Peyer's patch (tissue), 4 donors: ENCODE measurements around the gene SASH1. TPM values are rescaled to one million over a fixed set of nuclear protein-coding genes. Genes with fewer than 3 reads are reported as not detected.
"Not testable (repeated sequence)": the region's sequence is repeated elsewhere in the genome, so short reads cannot be mapped to it uniquely, and the experiment has no call there.

Experiments
- DNase-seq, 3 donors: peaks; one replicate each; pipeline ENCODE4 v3.0.0-alpha.2; 2017 to 2019
- H3K27ac ChIP-seq, 4 donors: fragments of 200-600 bp; sonication (generic); one replicate each; pipeline ENCODE4 v1.5.1; 2016 to 2019
- H3K27me3 ChIP-seq, 2 donors: fragments of 200-600 bp; sonication (generic); one replicate each; pipeline ENCODE4 v1.5.1; 2019
- H3K36me3 ChIP-seq, 3 donors: fragments of 200-600 bp; sonication (generic); one replicate each; pipeline ENCODE4 v1.5.1; 2016 to 2019
- H3K4me1 ChIP-seq, 4 donors: fragments of 200-600 bp; sonication (generic); one replicate each; pipeline ENCODE4 v1.5.1; 2016 to 2019
- H3K4me3 ChIP-seq, 4 donors: fragments of 200-600 bp; sonication (generic); 1 replicate in 3 of 4; 2 replicates in 1 of 4; pipeline ENCODE4 v1.5.1; 2016 to 2019; ENCODE audit warnings: mild to moderate bottlenecking in 1 of 4
- H3K9me3 ChIP-seq, 4 donors: fragments of 200-600 bp; sonication (generic); one replicate each; pipeline ENCODE4 v1.5.1; 2016 to 2019; ENCODE audit warnings: mild to moderate bottlenecking in 1 of 4
- CTCF ChIP-seq, 6 experiments: fragments of 450-650 bp in 4 of 6; fragments of 200-600 bp in 2 of 6; sonication (generic) in 1 of 6; IDR thresholded peaks; one replicate each; pipeline ENCODE4 v1.5.1; 2017 to 2019; ENCODE audit warnings: antibody characterized with exemption in 6 of 6, mild to moderate bottlenecking in 3 of 6, moderate library complexity in 1 of 6
- POLR2A ChIP-seq, 2 donors: fragments of 450-650 bp; IDR thresholded peaks; one replicate each; pipeline ENCODE4 v1.5.1; 2017; ENCODE audit warnings: antibody characterized with exemption in 2 of 2, mild to moderate bottlenecking in 2 of 2, moderate library complexity in 2 of 2
- total RNA-seq, 4 donors: library from RNA; depleted of rRNA; stranded (reverse); fragments of >200 nt; gene quantifications; one replicate each; pipeline ENCODE4 v1.1.0, GENCODE V29; 2016

The SASH1 gene
- total RNA-seq, 4 donors from 2014 or later: 17.2 to 141 (median 38.1) TPM

- no peak for TF ChIP-seq CTCF (IDR thresholded peaks at IDR 0.05)
- no peak for TF ChIP-seq POLR2A (IDR thresholded peaks at IDR 0.05)
- Histone ChIP-seq H3K27ac (no peak overlapping the region), H3K36me3 (no peaks in the 10 kb centered on the region), H3K4me3 (no peak overlapping the region), H3K27me3 (no peaks in the 10 kb centered on the region), H3K4me1 (peaks cover 0 to 7% (median 0%) of the 10 kb centered on the region in 4 donors), H3K9me3 (no peaks in the 10 kb centered on the region)
- no peak for DNase-seq
Observed at GRCh38 chr6:148348335-148348734, 5.7 kb downstream of the SASH1 start.

GRCh38 chr6:148348778-148349177, 6.1 kb downstream of the SASH1 start:
- DNase-seq: no peak
- Histone ChIP-seq H3K27ac (no peak overlapping the region), H3K4me1 (peaks cover 0 to 7% (median 0%) of the 10 kb centered on the region in 4 donors), H3K4me3 (no peak overlapping the region), H3K36me3 (no peaks in the 10 kb centered on the region), H3K9me3 (no peaks in the 10 kb centered on the region), H3K27me3 (no peaks in the 10 kb centered on the region)
- no peak for TF ChIP-seq POLR2A (IDR thresholded peaks at IDR 0.05)
- no peak for TF ChIP-seq CTCF (IDR thresholded peaks at IDR 0.05)

GRCh38 chr6:148349466-148349865, 6.8 kb downstream of the SASH1 start:
- TF ChIP-seq CTCF (IDR thresholded peaks at IDR 0.05): no peak
- TF ChIP-seq POLR2A (IDR thresholded peaks at IDR 0.05): no peak
- H3K9me3 ChIP-seq: no peaks in the 10 kb centered on the region
- no peak overlapping the region for H3K4me3 ChIP-seq
- H3K27me3 ChIP-seq: no peaks in the 10 kb centered on the region
- H3K4me1 ChIP-seq: peaks cover 0 to 7% (median 0%) of the 10 kb centered on the region in 4 donors
- H3K27ac ChIP-seq: no peak overlapping the region
- no peaks in the 10 kb centered on the region for H3K36me3 ChIP-seq
- DNase-seq: no peak

- no peak overlapping the region for H3K27ac ChIP-seq
- no peak overlapping the region for H3K4me3 ChIP-seq
- no peaks in the 10 kb centered on the region for H3K27me3 ChIP-seq
- H3K4me1 ChIP-seq: no peaks in the 10 kb centered on the region
- no peak for DNase-seq
- H3K9me3 ChIP-seq: no peaks in the 10 kb centered on the region
- TF ChIP-seq CTCF (IDR thresholded peaks at IDR 0.05) (no peak), POLR2A (IDR thresholded peaks at IDR 0.05) (no peak)
- H3K36me3 ChIP-seq: no peaks in the 10 kb centered on the region
Observed at GRCh38 chr6:148351309-148351708, 8.7 kb downstream of the SASH1 start.

GRCh38 chr6:148352421-148352820, 9.8 kb downstream of the SASH1 start:
- not testable (repeated sequence) for DNase-seq, H3K27me3 ChIP-seq

GRCh38 chr6:148358196-148358785, 15.7 kb downstream of the SASH1 start:
- Histone ChIP-seq H3K4me1 (no peaks in the 10 kb centered on the region), H3K9me3 (no peaks in the 10 kb centered on the region), H3K4me3 (no peak overlapping the region), H3K27me3 (no peaks in the 10 kb centered on the region), H3K36me3 (no peaks in the 10 kb centered on the region), H3K27ac (no peak overlapping the region)
- TF ChIP-seq POLR2A (IDR thresholded peaks at IDR 0.05): no peak
- TF ChIP-seq CTCF (IDR thresholded peaks at IDR 0.05): no peak
- peak in 1 of 3 donors; percentile 49 for DNase-seq

More at GRCh38 chr6:148352421-148352820, 9.8 kb downstream of the SASH1 start:
- not testable (repeated sequence) for H3K4me1 ChIP-seq, H3K36me3 ChIP-seq, H3K9me3 ChIP-seq, H3K4me3 ChIP-seq, H3K27ac ChIP-seq
